Mesendoderm (in vitro differentiated cells): ENCODE results near the gene ZBTB8A.
"Not testable (repeated sequence)": the region's sequence is repeated elsewhere in the genome, so short reads cannot be mapped to it uniquely, and the experiment has no call there.

ENCODE experiments used
- DNase-seq: peaks from one replicate; pipeline ENCODE4 v3.0.0; 2013
- H2AK5ac ChIP-seq: 2 replicates; pipeline ENCODE4 v1.6.1; 2013; ENCODE audit warnings: low read length, inconsistent platforms
- H2BK120ac ChIP-seq: 2 replicates; pipeline ENCODE4 v1.6.1; 2013; ENCODE audit warnings: low read depth, mild to moderate bottlenecking, low read length, moderate library complexity, mixed read lengths
- H2BK15ac ChIP-seq: replicated peaks from 2 replicates; pipeline ENCODE4 v1.6.1; 2013; ENCODE audit warnings: low read depth, mild to moderate bottlenecking, moderate library complexity
- H2BK5ac ChIP-seq: 2 replicates; pipeline ENCODE4 v1.6.1; 2013; ENCODE audit warnings: low read length, inconsistent platforms
- H3K18ac ChIP-seq: 2 replicates; pipeline ENCODE4 v1.6.1; 2013; ENCODE audit warnings: mild to moderate bottlenecking, low read length, mixed read lengths
- H3K23ac ChIP-seq: one replicate; pipeline ENCODE4 v1.6.1; 2013; ENCODE audit warnings: low read length
- H3K27ac ChIP-seq: 2 replicates; pipeline ENCODE4 v1.5.1; 2013; ENCODE audit warnings: low read depth, mild to moderate bottlenecking, inconsistent platforms, low read length, moderate library complexity
- H3K27me3 ChIP-seq: 2 replicates; pipeline ENCODE4 v1.6.1; 2013; ENCODE audit warnings: low read length, control low read depth, mild to moderate bottlenecking, inconsistent platforms; ENCODE audit not compliant: insufficient read depth, poor library complexity
- H3K36me3 ChIP-seq: 2 replicates; pipeline ENCODE4 v1.6.1; 2013; ENCODE audit warnings: low read length, inconsistent platforms; ENCODE audit not compliant: control insufficient read depth, insufficient read depth
- H3K4ac ChIP-seq: one replicate; pipeline ENCODE4 v1.6.1; 2013; ENCODE audit warnings: low read depth, mild to moderate bottlenecking, low read length, moderate library complexity
- H3K4me1 ChIP-seq: 2 replicates; pipeline ENCODE4 v1.6.1; 2013; ENCODE audit warnings: low read depth, low read length, inconsistent platforms; ENCODE audit not compliant: control insufficient read depth
- H3K4me2 ChIP-seq: 2 replicates; pipeline ENCODE4 v1.6.1; 2013; ENCODE audit warnings: low read length
- H3K4me3 ChIP-seq: 2 replicates; pipeline ENCODE4 v1.5.1; 2013; ENCODE audit warnings: mild to moderate bottlenecking, low read length
- H3K56ac ChIP-seq: one replicate; pipeline ENCODE4 v1.6.1; 2013; ENCODE audit warnings: low read length
- H3K79me1 ChIP-seq: 2 replicates; pipeline ENCODE4 v1.6.1; 2013; ENCODE audit warnings: low read length, inconsistent platforms
- H3K79me2 ChIP-seq: 2 replicates; pipeline ENCODE4 v1.6.1; 2013; ENCODE audit warnings: mild to moderate bottlenecking, low read length; ENCODE audit not compliant: control insufficient read depth, insufficient read depth
- H3K9ac ChIP-seq: 2 replicates; pipeline ENCODE4 v1.6.1; 2013; ENCODE audit warnings: low read length, inconsistent platforms
- H4K5ac ChIP-seq: one replicate; pipeline ENCODE4 v1.6.1; 2013; ENCODE audit warnings: low read length
- H4K8ac ChIP-seq: one replicate; pipeline ENCODE4 v1.6.1; 2013; ENCODE audit warnings: low read depth, mild to moderate bottlenecking, control low read depth, low read length, moderate library complexity
- WGBS: extraction: QIAGEN DNeasy Blood & Tissue Kit; methylation state at CpG from one replicate; pipeline ENCODE4 v1.1.7; 2013; ENCODE audit warnings: low lambda C conversion rate, missing lambda C conversion rate; ENCODE audit not compliant: insufficient coverage; ENCODE audit errors: extremely low coverage; 5-methylcytosine and 5-hydroxymethylcytosine counted together

The ZBTB8A gene

GRCh38 chr1:32554288-32554687 is 15.1 kb downstream of the ZBTB8A start:
- Histone ChIP-seq H3K4me3 (no peak overlapping the region), H3K4me1 (no peaks in the 10 kb centered on the region), H3K79me1 (peaks cover 1% of the 10 kb centered on the region), H2BK5ac (no peak overlapping the region), H3K4ac (no peak overlapping the region), H3K56ac (no peak overlapping the region), H3K23ac (no peak overlapping the region), H2AK5ac (no peak overlapping the region), H3K18ac (no peak overlapping the region), H2BK15ac (no peak overlapping the region), H3K9ac (no peak overlapping the region), H3K4me2 (no peak overlapping the region), H3K79me2 (no peaks in the 10 kb centered on the region), H4K8ac (no peak overlapping the region), H4K5ac (no peak overlapping the region), H3K27me3 (peaks cover 2% of the 10 kb centered on the region), H3K36me3 (peaks cover 3% of the 10 kb centered on the region), H3K27ac (no peak overlapping the region), H2BK120ac (no peak overlapping the region)
- no CpG with 5 or more reads among the region's 3 CpGs for WGBS
- no peak for DNase-seq

GRCh38 chr1:32557035-32557434 is 17.8 kb downstream of the ZBTB8A start:
- not testable (repeated sequence) for H4K5ac ChIP-seq, H3K4me3 ChIP-seq, H2AK5ac ChIP-seq, H3K27ac ChIP-seq, H3K23ac ChIP-seq, H3K4me2 ChIP-seq, H3K4me1 ChIP-seq, DNase-seq, H3K79me2 ChIP-seq, H3K56ac ChIP-seq, H4K8ac ChIP-seq, H3K18ac ChIP-seq, H2BK120ac ChIP-seq, H3K4ac ChIP-seq, H2BK5ac ChIP-seq, H2BK15ac ChIP-seq, H3K79me1 ChIP-seq, H3K27me3 ChIP-seq, H3K9ac ChIP-seq, H3K36me3 ChIP-seq
- no CpG with 5 or more reads among the region's 5 CpGs for WGBS

- Histone ChIP-seq H3K79me1 (no peaks in the 10 kb centered on the region), H4K5ac (no peak overlapping the region), H3K4ac (no peak overlapping the region), H3K27ac (no peak overlapping the region), H2BK5ac (no peak overlapping the region), H3K4me2 (no peak overlapping the region), H2BK120ac (no peak overlapping the region), H3K4me1 (no peaks in the 10 kb centered on the region), H3K4me3 (no peak overlapping the region), H2AK5ac (no peak overlapping the region), H4K8ac (no peak overlapping the region), H3K27me3 (peaks cover 2% of the 10 kb centered on the region), H3K18ac (no peak overlapping the region), H3K23ac (no peak overlapping the region), H3K79me2 (no peaks in the 10 kb centered on the region), H3K56ac (no peak overlapping the region), H2BK15ac (no peak overlapping the region), H3K36me3 (peaks cover 5% of the 10 kb centered on the region), H3K9ac (no peak overlapping the region)
- no CpG with 5 or more reads among the region's 1 CpG for WGBS
- DNase-seq, result no peak
Observed at GRCh38 chr1:32557812-32558211, 18.6 kb downstream of the ZBTB8A start.

- H4K8ac ChIP-seq, result no peak overlapping the region
- H3K4me1 ChIP-seq, result no peaks in the 10 kb centered on the region
- H4K5ac ChIP-seq, result no peak overlapping the region
- H3K18ac ChIP-seq, result no peak overlapping the region
- no peak overlapping the region for H3K4me3 ChIP-seq
- no peak overlapping the region for H3K23ac ChIP-seq
- WGBS, result no CpG with 5 or more reads among the region's 2 CpGs
- no peak overlapping the region for H3K4ac ChIP-seq
- no peak overlapping the region for H2BK5ac ChIP-seq
- no peak overlapping the region for H3K4me2 ChIP-seq
- H2BK120ac ChIP-seq, result no peak overlapping the region
- H3K56ac ChIP-seq, result no peak overlapping the region
- H2AK5ac ChIP-seq, result no peak overlapping the region
- no peaks in the 10 kb centered on the region for H3K27me3 ChIP-seq
- H3K36me3 ChIP-seq, result no peaks in the 10 kb centered on the region
- H3K79me2 ChIP-seq, result no peaks in the 10 kb centered on the region
- DNase-seq, result no peak
- no peak overlapping the region for H3K27ac ChIP-seq
- no peak overlapping the region for H2BK15ac ChIP-seq
- no peaks in the 10 kb centered on the region for H3K79me1 ChIP-seq
- no peak overlapping the region for H3K9ac ChIP-seq
Observed at GRCh38 chr1:32568929-32569328, 29.7 kb downstream of the ZBTB8A start.

GRCh38 chr1:32580348-32581017 is 41.3 kb downstream of the ZBTB8A start:
- Histone ChIP-seq H2BK15ac (no peak overlapping the region), H2BK5ac (no peak overlapping the region), H3K23ac (no peak overlapping the region), H2AK5ac (no peak overlapping the region), H3K36me3 (no peaks in the 10 kb centered on the region), H3K4me1 (no peaks in the 10 kb centered on the region), H3K4me2 (no peak overlapping the region), H2BK120ac (no peak overlapping the region), H3K27ac (no peak overlapping the region), H3K18ac (no peak overlapping the region), H3K56ac (no peak overlapping the region), H4K5ac (no peak overlapping the region), H3K27me3 (no peaks in the 10 kb centered on the region), H3K79me2 (no peaks in the 10 kb centered on the region), H4K8ac (no peak overlapping the region), H3K9ac (no peak overlapping the region), H3K4me3 (no peak overlapping the region), H3K4ac (no peak overlapping the region), H3K79me1 (no peaks in the 10 kb centered on the region)
- no peak for DNase-seq
- no CpG with 5 or more reads among the region's 10 CpGs for WGBS

- H3K9ac ChIP-seq, result no peak overlapping the region
- no peaks in the 10 kb centered on the region for H3K79me2 ChIP-seq
- no CpG with 5 or more reads among the region's 9 CpGs for WGBS
- H3K4ac ChIP-seq, result no peak overlapping the region
- no peak overlapping the region for H3K56ac ChIP-seq
- no peak overlapping the region for H2BK5ac ChIP-seq
- no peak for DNase-seq
- H3K18ac ChIP-seq, result no peak overlapping the region
- H4K5ac ChIP-seq, result no peak overlapping the region
- no peak overlapping the region for H4K8ac ChIP-seq
- H3K4me2 ChIP-seq, result no peak overlapping the region
- H3K4me3 ChIP-seq, result no peak overlapping the region
- H2AK5ac ChIP-seq, result no peak overlapping the region
- peaks cover 2% of the 10 kb centered on the region for H3K36me3 ChIP-seq
- no peaks in the 10 kb centered on the region for H3K4me1 ChIP-seq
- no peaks in the 10 kb centered on the region for H3K27me3 ChIP-seq
- no peak overlapping the region for H2BK15ac ChIP-seq
- H3K27ac ChIP-seq, result no peak overlapping the region
- no peak overlapping the region for H2BK120ac ChIP-seq
- no peak overlapping the region for H3K23ac ChIP-seq
- no peaks in the 10 kb centered on the region for H3K79me1 ChIP-seq
Observed at GRCh38 chr1:32592943-32593342, 53.7 kb downstream of the ZBTB8A start.
